Neural crest cell (in vitro differentiated cells): ENCODE measurements around the gene PIAS1. TPM values are rescaled to one million over a fixed set of nuclear protein-coding genes. Genes with fewer than 3 reads are reported as not detected.

ENCODE experiments used
- DNase-seq: peaks from one replicate; pipeline ENCODE4 v3.0.0; 2021; ENCODE audit warnings: low read depth, mixed read lengths, low spot score
- H3K27ac Mint-ChIP-seq: one replicate; pipeline ENCODE4 v1.8.0; 2021; ENCODE audit warnings: mild to moderate bottlenecking, mixed read lengths; ENCODE audit not compliant: unreplicated experiment
- H3K27me3 Mint-ChIP-seq: 2 replicates; pipeline ENCODE4 v1.8.0; 2021; ENCODE audit warnings: low read depth, mild to moderate bottlenecking, mixed read lengths
- H3K36me3 Mint-ChIP-seq: 2 replicates; pipeline ENCODE4 v1.8.0; 2021; ENCODE audit warnings: low read depth, mild to moderate bottlenecking, mixed read lengths
- H3K4me1 Mint-ChIP-seq: 2 replicates; pipeline ENCODE4 v1.8.0; 2021; ENCODE audit warnings: mixed read lengths
- H3K4me3 Mint-ChIP-seq: one replicate; pipeline ENCODE4 v1.8.0; 2021; ENCODE audit warnings: mild to moderate bottlenecking, mixed read lengths
- H3K9me3 Mint-ChIP-seq: 2 replicates; pipeline ENCODE4 v1.8.0; 2021; ENCODE audit warnings: mixed read lengths
- total RNA-seq: library from RNA; stranded (reverse); gene quantifications from 2 replicates; pipeline ENCODE4 v1.2.1, GENCODE V29; 2021
- TF ChIP-seq, protein P1 (sequence below): fragments of 200-600 bp; sonication (generic); conservative IDR thresholded peaks from 2 replicates; pipeline ENCODE4 v1.5.0; 2021; ENCODE audit warnings: antibody characterized with exemption, mild to moderate bottlenecking

PIAS1 gene
- total RNA-seq, 1 donor from 2014 or later, result 41.3 TPM

DNA sequence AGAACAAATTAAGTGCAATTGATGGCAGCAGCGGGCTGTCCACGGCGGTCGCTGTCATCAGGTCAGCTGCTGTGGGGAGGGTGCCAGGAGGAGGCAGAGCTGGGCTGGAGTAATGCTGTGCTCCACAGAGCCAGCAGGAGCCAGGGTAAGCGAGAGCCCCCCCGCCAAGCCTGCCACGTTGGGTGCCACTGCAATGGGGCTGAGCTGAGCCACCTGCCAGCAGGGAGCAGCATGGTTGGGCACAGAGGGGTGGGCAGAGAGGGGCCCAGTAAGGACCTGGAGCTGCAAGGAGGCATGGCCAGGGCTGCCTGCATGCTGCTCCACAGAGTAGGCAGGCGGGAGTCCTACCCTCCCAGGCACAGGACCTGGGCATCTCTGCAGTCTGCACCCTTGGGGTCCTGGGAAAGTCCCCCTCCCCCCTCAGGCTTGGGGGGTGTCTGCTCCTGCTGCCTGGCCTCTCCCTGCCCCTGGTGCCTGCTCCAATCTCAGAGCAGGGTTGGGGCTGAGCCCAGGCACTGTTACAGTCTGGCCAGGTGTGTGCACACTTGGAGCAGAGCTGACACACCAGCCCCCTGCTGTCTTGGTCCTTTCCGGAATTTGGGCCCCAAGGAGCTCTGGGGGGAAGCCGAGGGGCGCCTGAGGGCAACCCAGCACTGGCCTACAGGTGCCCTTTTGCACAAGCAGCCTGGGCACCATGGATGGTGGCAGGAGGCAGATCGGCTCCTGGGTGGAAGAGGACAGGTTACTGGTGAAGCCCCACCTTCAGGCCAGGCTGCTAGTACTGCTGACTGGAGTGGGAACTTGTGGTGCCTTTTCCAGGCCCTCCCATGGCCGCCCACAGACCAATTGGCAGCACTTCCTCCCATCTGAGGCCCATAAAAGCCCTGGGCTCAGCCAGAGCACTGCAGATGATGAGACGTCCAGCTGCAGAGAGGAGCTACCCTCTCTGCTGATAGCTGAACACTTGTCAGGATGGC lies 8.5 kb upstream of the PIAS1 start:
- H3K4me3 Mint-ChIP-seq, result no peak overlapping the region
- H3K9me3 Mint-ChIP-seq, result peaks cover 5% of the 10 kb centered on the region
- no peak overlapping the region for H3K27ac Mint-ChIP-seq
- no peaks in the 10 kb centered on the region for H3K27me3 Mint-ChIP-seq
- DNase-seq, result no peak
- peaks cover 3% of the 10 kb centered on the region for H3K36me3 Mint-ChIP-seq
- no peaks in the 10 kb centered on the region for H3K4me1 Mint-ChIP-seq
- TF ChIP-seq, protein P1, sequence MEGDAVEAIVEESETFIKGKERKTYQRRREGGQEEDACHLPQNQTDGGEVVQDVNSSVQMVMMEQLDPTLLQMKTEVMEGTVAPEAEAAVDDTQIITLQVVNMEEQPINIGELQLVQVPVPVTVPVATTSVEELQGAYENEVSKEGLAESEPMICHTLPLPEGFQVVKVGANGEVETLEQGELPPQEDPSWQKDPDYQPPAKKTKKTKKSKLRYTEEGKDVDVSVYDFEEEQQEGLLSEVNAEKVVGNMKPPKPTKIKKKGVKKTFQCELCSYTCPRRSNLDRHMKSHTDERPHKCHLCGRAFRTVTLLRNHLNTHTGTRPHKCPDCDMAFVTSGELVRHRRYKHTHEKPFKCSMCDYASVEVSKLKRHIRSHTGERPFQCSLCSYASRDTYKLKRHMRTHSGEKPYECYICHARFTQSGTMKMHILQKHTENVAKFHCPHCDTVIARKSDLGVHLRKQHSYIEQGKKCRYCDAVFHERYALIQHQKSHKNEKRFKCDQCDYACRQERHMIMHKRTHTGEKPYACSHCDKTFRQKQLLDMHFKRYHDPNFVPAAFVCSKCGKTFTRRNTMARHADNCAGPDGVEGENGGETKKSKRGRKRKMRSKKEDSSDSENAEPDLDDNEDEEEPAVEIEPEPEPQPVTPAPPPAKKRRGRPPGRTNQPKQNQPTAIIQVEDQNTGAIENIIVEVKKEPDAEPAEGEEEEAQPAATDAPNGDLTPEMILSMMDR, result no peak

- no peak for DNase-seq
- no peaks in the 10 kb centered on the region for H3K4me1 Mint-ChIP-seq
- TF ChIP-seq, protein P1, result no peak
- H3K27me3 Mint-ChIP-seq, result no peaks in the 10 kb centered on the region
- no peak overlapping the region for H3K4me3 Mint-ChIP-seq
- H3K9me3 Mint-ChIP-seq, result no peaks in the 10 kb centered on the region
- no peak overlapping the region for H3K27ac Mint-ChIP-seq
- no peaks in the 10 kb centered on the region for H3K36me3 Mint-ChIP-seq
Observed at GRCh38 chr15:68047826-68048225, 6.3 kb upstream of the PIAS1 start.

DNA sequence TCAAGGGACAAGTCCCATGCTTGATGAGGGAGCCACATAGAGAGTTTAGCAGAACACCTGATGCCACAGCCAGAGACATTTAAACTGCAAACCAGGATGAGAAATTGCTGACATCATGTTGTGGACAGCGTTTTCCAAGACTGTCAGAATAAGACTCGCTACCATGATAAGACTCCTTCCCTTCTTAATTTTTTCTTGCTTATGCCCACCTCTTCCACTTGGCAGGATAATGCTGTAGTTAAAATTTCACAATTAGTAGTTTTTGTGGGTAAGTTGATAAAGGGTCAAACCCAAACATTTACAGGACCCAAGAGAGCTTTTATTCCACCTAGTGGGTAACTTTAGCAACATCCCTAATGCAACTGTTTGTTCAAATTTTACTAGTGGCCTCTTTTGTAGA lies 3.0 kb upstream of the PIAS1 start:
- H3K27me3 Mint-ChIP-seq, result no peaks in the 10 kb centered on the region
- TF ChIP-seq, protein P1, result no peak
- H3K9me3 Mint-ChIP-seq, result no peaks in the 10 kb centered on the region
- no peak for DNase-seq
- peak overlapping the region; percentile 18 for H3K4me3 Mint-ChIP-seq
- H3K36me3 Mint-ChIP-seq, result no peaks in the 10 kb centered on the region
- H3K27ac Mint-ChIP-seq, result no peak overlapping the region
- peaks cover 22% of the 10 kb centered on the region for H3K4me1 Mint-ChIP-seq

GRCh38 chr15:68051907-68052306 lies 2.2 kb upstream of the PIAS1 start:
- DNase-seq, result no peak
- H3K4me1 Mint-ChIP-seq, result peaks cover 30% of the 10 kb centered on the region
- H3K36me3 Mint-ChIP-seq, result no peaks in the 10 kb centered on the region
- TF ChIP-seq, protein P1, result no peak
- no peaks in the 10 kb centered on the region for H3K27me3 Mint-ChIP-seq
- no peaks in the 10 kb centered on the region for H3K9me3 Mint-ChIP-seq
- no peak overlapping the region for H3K27ac Mint-ChIP-seq
- H3K4me3 Mint-ChIP-seq, result no peak overlapping the region

DNA sequence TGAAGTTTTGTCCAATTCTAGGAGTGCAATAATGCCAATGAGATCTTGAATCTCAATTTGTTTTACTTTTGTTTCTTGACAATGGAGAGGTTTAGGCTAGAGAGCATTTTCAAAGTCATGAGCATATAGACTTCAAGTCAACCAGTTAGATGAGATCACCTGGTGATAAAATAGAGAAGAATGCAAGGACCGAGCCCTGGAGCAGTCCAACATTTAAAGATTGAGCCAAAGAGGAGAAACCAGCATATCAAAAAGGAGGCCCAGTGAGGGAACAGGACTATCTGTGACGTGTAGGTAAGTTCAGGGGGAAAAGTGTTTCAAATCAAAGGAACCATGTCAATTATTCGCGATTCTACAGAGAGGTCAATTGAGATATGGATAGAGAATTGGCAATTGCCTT lies 1.7 kb upstream of the PIAS1 start:
- no peaks in the 10 kb centered on the region for H3K9me3 Mint-ChIP-seq
- DNase-seq, result no peak
- H3K36me3 Mint-ChIP-seq, result no peaks in the 10 kb centered on the region
- TF ChIP-seq, protein P1, result no peak
- H3K4me3 Mint-ChIP-seq, result peak overlapping the region; percentile 48
- H3K27ac Mint-ChIP-seq, result no peak overlapping the region
- H3K27me3 Mint-ChIP-seq, result no peaks in the 10 kb centered on the region
- H3K4me1 Mint-ChIP-seq, result peaks cover 35% of the 10 kb centered on the region
